NCI-H2227 treated with DMSO at 0.1 percent for 48 hours (cell line): ENCODE data around the gene ENO1.
"Not testable (repeated sequence)": the region's sequence is repeated elsewhere in the genome, so short reads cannot be mapped to it uniquely, and the experiment has no call there.

Experiments used
- DNase-seq: peaks from one replicate; lab custom pipeline; 2025; lab: John Stamatoyannopoulos, UW

Gene ENO1

GRCh38 chr1:8878448-8878697, at the start of gene ENO1:
ENO1 (minus strand) TSS chr1:8878686; CDS start chr1:8874908, 3,778 bp downstream.
- DNase-seq, result no peak

GRCh38 chr1:8926707-8927694, 48.5 kb upstream of the ENO1 start:
- no peak for DNase-seq

GRCh38 chr1:8925960-8926359, 47.5 kb upstream of the ENO1 start:
- DNase-seq, result no peak

- no peak for DNase-seq
Observed at GRCh38 chr1:8925406-8925805, 46.9 kb upstream of the ENO1 start.

- DNase-seq, result no peak
Observed at GRCh38 chr1:8922962-8923361, 44.5 kb upstream of the ENO1 start.

GRCh38 chr1:8917536-8917935, 39.0 kb upstream of the ENO1 start:
- not testable (repeated sequence) for DNase-seq

GRCh38 chr1:8915446-8915845, 37.0 kb upstream of the ENO1 start:
- DNase-seq, result no peak

GRCh38 chr1:8914466-8914865, 36.0 kb upstream of the ENO1 start:
- DNase-seq, result no peak

- DNase-seq, result no peak
Observed at GRCh38 chr1:8913457-8913856, 35.0 kb upstream of the ENO1 start.

- DNase-seq, result no peak
Observed at GRCh38 chr1:8911416-8912309, 33.2 kb upstream of the ENO1 start.

GRCh38 chr1:8910914-8911313, 32.4 kb upstream of the ENO1 start:
- no peak for DNase-seq

- DNase-seq, result no peak
Observed at GRCh38 chr1:8910331-8910730, 31.8 kb upstream of the ENO1 start.

- no peak for DNase-seq
Observed at GRCh38 chr1:8908388-8909151, 30.1 kb upstream of the ENO1 start.

GRCh38 chr1:8905582-8906191, 27.2 kb upstream of the ENO1 start:
- DNase-seq, result no peak

- no peak for DNase-seq
Observed at GRCh38 chr1:8903908-8904650, 25.6 kb upstream of the ENO1 start.

GRCh38 chr1:8903410-8903809, 24.9 kb upstream of the ENO1 start:
- DNase-seq, result no peak

- no peak for DNase-seq
Observed at GRCh38 chr1:8902765-8903164, 24.3 kb upstream of the ENO1 start.

GRCh38 chr1:8900684-8901083, 22.2 kb upstream of the ENO1 start:
- not testable (repeated sequence) for DNase-seq

- DNase-seq, result no peak
Observed at GRCh38 chr1:8899046-8899445, 20.6 kb upstream of the ENO1 start.

GRCh38 chr1:8898418-8898817, 19.9 kb upstream of the ENO1 start:
- DNase-seq, result not testable (repeated sequence)

GRCh38 chr1:8897505-8897904, 19.0 kb upstream of the ENO1 start:
- not testable (repeated sequence) for DNase-seq
